Muscle layer of colon (tissue), 2 donors: ENCODE data around the gene SLC9C1.

ENCODE experiments used
- H3K27ac ChIP-seq: one replicate; pipeline ENCODE4 v1.7.0; 2013; ENCODE audit warnings: low read depth, mild to moderate bottlenecking, low read length, moderate library complexity
- H3K27me3 ChIP-seq, 2 donors: one replicate each; pipeline ENCODE4 v1.7.0; 2013; ENCODE audit warnings: low read length in 2 of 2, mild to moderate bottlenecking in 2 of 2; ENCODE audit not compliant: insufficient read depth in 2 of 2, control insufficient read depth in 1 of 2
- H3K36me3 ChIP-seq: one replicate; pipeline ENCODE4 v1.7.0; 2013; ENCODE audit warnings: mild to moderate bottlenecking, low read length; ENCODE audit not compliant: insufficient read depth
- H3K4me1 ChIP-seq: one replicate; pipeline ENCODE4 v1.7.0; 2013; ENCODE audit warnings: mild to moderate bottlenecking, low read length; ENCODE audit not compliant: insufficient read depth
- H3K4me3 ChIP-seq, 2 donors: one replicate each; pipeline ENCODE4 v1.7.0; 2013; ENCODE audit warnings: low read length in 2 of 2, low read depth in 1 of 2, mild to moderate bottlenecking in 1 of 2, moderate library complexity in 1 of 2
- H3K9ac ChIP-seq: one replicate; pipeline ENCODE4 v1.7.0; 2013; ENCODE audit warnings: low read length
- H3K9me3 ChIP-seq: one replicate; pipeline ENCODE4 v1.7.0; 2013; ENCODE audit warnings: mild to moderate bottlenecking, low read length
- donor health status: abdominal sarcoma.
- donor health status: Adenocarcinoma of cecum.

The SLC9C1 gene

GRCh38 chr3:112092496-112093179 lies 201.4 kb downstream of the SLC9C1 start:
- no peak overlapping the region for H3K4me3 ChIP-seq
- no peaks in the 10 kb centered on the region for H3K4me1 ChIP-seq
- no peaks in the 10 kb centered on the region for H3K9me3 ChIP-seq
- H3K27ac ChIP-seq: no peak overlapping the region
- H3K27me3 ChIP-seq: no peaks in the 10 kb centered on the region
- no peaks in the 10 kb centered on the region for H3K36me3 ChIP-seq
- H3K9ac ChIP-seq: no peak overlapping the region

GRCh38 chr3:112090887-112091586 lies 203.0 kb downstream of the SLC9C1 start:
- Histone ChIP-seq H3K4me1 (no peaks in the 10 kb centered on the region), H3K27ac (no peak overlapping the region), H3K9ac (no peak overlapping the region), H3K4me3 (no peak overlapping the region), H3K9me3 (no peaks in the 10 kb centered on the region), H3K36me3 (no peaks in the 10 kb centered on the region), H3K27me3 (no peaks in the 10 kb centered on the region)
